Endothelial cell of umbilical vein (primary cell): ENCODE results near the gene THSD4. TPM values are rescaled to one million over a fixed set of nuclear protein-coding genes. Genes with fewer than 3 reads are reported as not detected.

Source experiments
- BruUV-seq: library from RNA; stranded (reverse); fragments of 400-500 nt; replicated peaks from 2 replicates; lab custom pipeline; 2021; lab: Mats Ljungman, UMichigan
- CTCF ChIA-PET: fragments of 300-600, 350-600 bp; sonication (Branson Sonifier 250); formaldehyde crosslinking; loops from one replicate; lab custom pipeline; 2021; ENCODE audit warnings: antibody characterized with exemption, inconsistent platforms; lab: Charles Lee
- POLR2A ChIA-PET: fragments of 300-600, 350-600 bp; sonication (Branson Sonifier 250); formaldehyde crosslinking; loops from one replicate; lab custom pipeline; 2021; ENCODE audit warnings: antibody characterized with exemption, inconsistent platforms; lab: Charles Lee
- DNase-seq: peaks from one replicate; pipeline ENCODE4 v3.0.0-alpha.2; 2011; ENCODE audit warnings: low read depth, low spot score
- FAIRE-seq: peaks from 2 replicates; lab custom pipeline; 2011; peaks lifted over from hg19 to GRCh38; lab: Jason Lieb, UNC
- H2AFZ ChIP-seq: 2 replicates; pipeline ENCODE4 v1.6.0; 2012; ENCODE audit warnings: low read depth, low read length, control low read depth, inconsistent platforms
- H3K27ac ChIP-seq: 2 replicates; pipeline ENCODE4 v1.5.1; 2011; ENCODE audit warnings: low read depth, mild to moderate bottlenecking, control low read depth, low read length, moderate library complexity; ENCODE audit not compliant: insufficient read depth
- H3K27me3 ChIP-seq, 2 experiments: 2 replicates each; pipeline versions ENCODE4 v1.6.0 to v1.6.1; 2011; ENCODE audit warnings: low read length in 2 of 2, mixed read lengths in 1 of 2; ENCODE audit not compliant: control insufficient read depth in 2 of 2, insufficient read depth in 2 of 2
- H3K36me3 ChIP-seq, 2 experiments: 2 replicates in 1 of 2; 3 replicates in 1 of 2; pipeline ENCODE4 v1.5.1; 2011; ENCODE audit warnings: low read length in 2 of 2, mild to moderate bottlenecking in 1 of 2, moderate library complexity in 1 of 2; ENCODE audit not compliant: control insufficient read depth in 2 of 2, insufficient read depth in 2 of 2; ENCODE audit errors: extremely low read depth in 1 of 2
- H3K4me1 ChIP-seq: 3 replicates; pipeline ENCODE4 v1.5.1; 2011; ENCODE audit warnings: mild to moderate bottlenecking, low read length; ENCODE audit not compliant: control insufficient read depth, insufficient read depth; ENCODE audit errors: extremely low read depth
- H3K4me2 ChIP-seq: 2 replicates; pipeline ENCODE4 v1.6.1; 2011; ENCODE audit warnings: low read length, control low read depth, mixed read lengths; ENCODE audit not compliant: insufficient read depth
- H3K4me3 ChIP-seq, 3 experiments: fragments of 200-600 bp in 1 of 3; sonication (generic), shearing (Covaris generic) in 1 of 3; replicated peaks in 1 of 3; 2 replicates each; pipeline ENCODE4 v1.5.1; 2011 to 2016; ENCODE audit warnings: control low read depth in 3 of 3, low read length in 3 of 3, mild to moderate bottlenecking in 2 of 3, inconsistent platforms in 1 of 3, low read depth in 1 of 3, moderate library complexity in 1 of 3; ENCODE audit not compliant: insufficient read depth in 1 of 3
- H3K79me2 ChIP-seq: 2 replicates; pipeline ENCODE4 v1.6.0; 2012; ENCODE audit warnings: low read length, inconsistent platforms; ENCODE audit not compliant: control insufficient read depth, insufficient read depth
- H3K9ac ChIP-seq: replicated peaks from 2 replicates; pipeline ENCODE3; 2011; ENCODE audit warnings: low read length, control low read depth; ENCODE audit not compliant: insufficient read depth; ENCODE audit errors: extremely low read depth
- H3K9me1 ChIP-seq: replicated peaks from 3 replicates; pipeline ENCODE4 v1.6.0; 2011; ENCODE audit warnings: mild to moderate bottlenecking, low read length; ENCODE audit not compliant: control insufficient read depth, insufficient read depth; ENCODE audit errors: extremely low read depth
- H3K9me3 ChIP-seq: replicated peaks from 2 replicates; pipeline ENCODE4 v1.5.1; 2012; ENCODE audit warnings: low read length, inconsistent platforms; ENCODE audit not compliant: control insufficient read depth, insufficient read depth
- H4K20me1 ChIP-seq: replicated peaks from 2 replicates; pipeline ENCODE3; 2011; ENCODE audit warnings: mild to moderate bottlenecking, low read length; ENCODE audit not compliant: control insufficient read depth, insufficient read depth; ENCODE audit errors: extremely low read depth
- CTCF ChIP-seq, 2 donors: IDR thresholded peaks; 1 replicate in 1 of 2; 2 replicates in 1 of 2; pipeline ENCODE4 v1.5.1; 2011; ENCODE audit warnings: low read length in 2 of 2, mild to moderate bottlenecking in 2 of 2, moderate library complexity in 2 of 2, control low read depth in 1 of 2, inconsistent platforms in 1 of 2, low read depth in 1 of 2; ENCODE audit not compliant: insufficient read depth in 1 of 2; ENCODE audit errors: extremely low read depth in 1 of 2
- EZH2 ChIP-seq: IDR thresholded peaks from 2 replicates; pipeline ENCODE4 v1.6.1; 2012; ENCODE audit warnings: borderline replicate concordance, low read depth, mild to moderate bottlenecking, moderate library complexity, low read length, inconsistent platforms; ENCODE audit not compliant: severe bottlenecking
- FOS ChIP-seq: IDR thresholded peaks from 2 replicates; pipeline ENCODE4 v1.6.1; 2011; ENCODE audit warnings: mild to moderate bottlenecking, low read length, moderate library complexity, borderline replicate concordance; ENCODE audit not compliant: insufficient read depth
- GATA2 ChIP-seq: IDR thresholded peaks from 2 replicates; pipeline ENCODE4 v1.7.0; 2011; ENCODE audit warnings: low read depth, mild to moderate bottlenecking, moderate library complexity, mixed read lengths, low read length; ENCODE audit not compliant: insufficient read length, insufficient read depth
- JUN ChIP-seq: IDR thresholded peaks from 2 replicates; pipeline ENCODE4 v1.6.1; 2011; ENCODE audit warnings: borderline replicate concordance, low read depth; ENCODE audit not compliant: insufficient read length, insufficient read depth
- MAX ChIP-seq: IDR thresholded peaks from 2 replicates; pipeline ENCODE4 v1.6.1; 2011; ENCODE audit not compliant: insufficient read depth, insufficient read length
- MYC ChIP-seq: IDR thresholded peaks from one replicate; pipeline ENCODE4 v1.6.1; 2011; ENCODE audit warnings: mild to moderate bottlenecking, low read depth, low read length
- POLR2A ChIP-seq: IDR thresholded peaks from 2 replicates; pipeline ENCODE4 v1.6.1; 2012; ENCODE audit warnings: low read depth, mild to moderate bottlenecking, control low read depth, low read length
- POLR2AphosphoS5 ChIP-seq: IDR thresholded peaks from 2 replicates; pipeline ENCODE4 v1.6.1; 2012; ENCODE audit warnings: low read depth, mild to moderate bottlenecking, control low read depth, low read length, moderate library complexity; ENCODE audit not compliant: insufficient read depth
- dilution Hi-C: fragments of 300-500 bp; cut with MboI; formaldehyde crosslinking; loops from one replicate; pipeline ENCODE4 v1.15.0; 2019; ENCODE audit warnings: low sequenced_read_pairs; ENCODE audit not compliant: extremely low pct_ligation_motif_present
- intact Hi-C: fragments of 100-400 bp; cut with micrococcal nuclease; formaldehyde crosslinking; loops from one replicate; pipeline ENCODE4 v1.10.0; 2022
- polyA plus RNA-seq, 4 experiments: library from polyadenylated mRNA; depleted of rRNA in 3 of 4; stranded (reverse) in 3 of 4; unstranded in 1 of 4; fragments of >200 nt; gene quantifications; 2 replicates each; pipeline versions ENCODE4 v1.2.1 to v1.2.3, GENCODE V29; 2011 to 2012; ENCODE audit warnings: missing spikeins in 1 of 4
- total RNA-seq: library from RNA; stranded (reverse); gene quantifications from 2 replicates; pipeline ENCODE4 v1.2.3, GENCODE V29; 2021

The THSD4 gene
- total and polyA plus RNA-seq, 2 donors (not counting 3 experiments of a cell fraction or from before 2014, with no cell fraction given), result 9.9 to 25.4 TPM

- no peak for FAIRE-seq
- ChIA-PET CTCF (no interaction called here), POLR2A (no interaction called here)
- Histone ChIP-seq H4K20me1 (no peaks in the 10 kb centered on the region), H3K9me1 (no peaks in the 10 kb centered on the region), H3K27me3 (no peaks in the 10 kb centered on the region), H3K4me2 (no peak overlapping the region), H3K9ac (no peak overlapping the region), H3K27ac (no peak overlapping the region), H3K36me3 (no peaks in the 10 kb centered on the region), H3K4me3 (no peak overlapping the region), H3K79me2 (no peaks in the 10 kb centered on the region), H3K9me3 (no peaks in the 10 kb centered on the region), H2AFZ (no peak overlapping the region), H3K4me1 (no peaks in the 10 kb centered on the region)
- DNase-seq, result no peak
- dilution Hi-C loops, result no loop called here
- TF ChIP-seq GATA2, result no peak
- TF ChIP-seq JUN, result no peak
- no peak for TF ChIP-seq POLR2A
- no peak for TF ChIP-seq CTCF (IDR thresholded peaks at IDR 0.05; ENCODE audit: extremely low read depth in 1 of 2, insufficient read depth in 1 of 2, low read depth in 1 of 2, low read length in 2 of 2)
- no peak for TF ChIP-seq POLR2AphosphoS5
- no peak for TF ChIP-seq MAX
- no peak for TF ChIP-seq FOS
- TF ChIP-seq EZH2, result no peak
- no peak for TF ChIP-seq MYC
- no TSS peak for BruUV-seq
- intact Hi-C loops, result no loop called here
Measured at GRCh38 chr15:71069693-71070092, 45.6 kb upstream of the THSD4 start.
